ENCODE data around the gene ING3.
A peak's percentile ranks its signal among the peaks of the same experiment; 100 is the strongest.

ING3 gene

GRCh38 chr7:120987683-120988590 is 37.4 kb downstream of the ING3 start:
- Histone ChIP-seq H3K27me3 (ENCODE audit: insufficient read depth, poor library complexity, severe bottlenecking) (no peaks in the 10 kb centered on the region), H3K27ac (replicated peaks) (no peak overlapping the region), H3K4me3 (replicated peaks; ENCODE audit: insufficient read depth, low read length) (peak overlapping the region; percentile 44)
- DNase-seq (ENCODE audit: low read depth in 1 of 2, low spot score in 1 of 2): peak; percentile 73 to 81
- TF ChIP-seq CTCF (IDR thresholded peaks at IDR 0.05; ENCODE audit: insufficient read depth, low read length): peak; percentile 81
- TF ChIP-seq GABPA (IDR thresholded peaks at IDR 0.05; ENCODE audit: low read depth): no peak

- no peak for TF ChIP-seq REST (IDR thresholded peaks at IDR 0.05; ENCODE audit: insufficient replicate concordance, low read depth)
- TF ChIP-seq GABPA (IDR thresholded peaks at IDR 0.05; ENCODE audit: low read depth): no peak
- peak; percentile 94 for TF ChIP-seq SPI1 (IDR thresholded peaks at IDR 0.05; ENCODE audit: borderline replicate concordance, low read depth)
- no peak for TF ChIP-seq CTCF (IDR thresholded peaks at IDR 0.05; ENCODE audit: insufficient read depth, low read length)
- DNase-seq (ENCODE audit: low read depth in 1 of 2, low spot score in 1 of 2): peak in 1 of 2 experiments; percentile 13
- no peaks in the 10 kb centered on the region for H3K27me3 ChIP-seq (ENCODE audit: insufficient read depth, poor library complexity, severe bottlenecking)
These were observed 38.1 kb downstream of the ING3 start, which contains the start of gene CPED1 for GRCh38 chr7:120988591-120989256. Gene CPED1, plus strand, starts transcription at chr7:120988711. Its CDS starts 911 bp downstream, at chr7:120989622.

GRCh38 chr7:120989257-120990220 is 39.0 kb downstream of the ING3 start:
- Histone ChIP-seq H3K27me3 (ENCODE audit: insufficient read depth, poor library complexity, severe bottlenecking) (no peaks in the 10 kb centered on the region), H3K27ac (replicated peaks) (no peak overlapping the region), H3K4me3 (replicated peaks; ENCODE audit: insufficient read depth, low read length) (no peak overlapping the region)
- TF ChIP-seq SPI1 (IDR thresholded peaks at IDR 0.05; ENCODE audit: borderline replicate concordance, low read depth): no peak
- no peak for TF ChIP-seq CTCF (IDR thresholded peaks at IDR 0.05; ENCODE audit: insufficient read depth, low read length)
- no peak for TF ChIP-seq POLR2AphosphoS5 (IDR thresholded peaks at IDR 0.05; ENCODE audit: low read depth)
- TF ChIP-seq REST (IDR thresholded peaks at IDR 0.05; ENCODE audit: insufficient replicate concordance, low read depth): no peak
- TF ChIP-seq GABPA (IDR thresholded peaks at IDR 0.05; ENCODE audit: low read depth): no peak
- DNase-seq (ENCODE audit: low read depth in 1 of 2, low spot score in 1 of 2): no peak

More at GRCh38 chr7:120988591-120989256, 38.1 kb downstream of the ING3 start, which contains the start of gene CPED1:
- Histone ChIP-seq H3K4me3 (replicated peaks; ENCODE audit: insufficient read depth, low read length) (peak within 1 kb of the TSS; percentile 44), H3K27ac (replicated peaks) (no peak within 1 kb of the TSS)
